ENCODE measurements around the gene CLK2.
"Not testable (repeated sequence)": the region's sequence is repeated elsewhere in the genome, so short reads cannot be mapped to it uniquely, and the experiment has no call there.

The CLK2 gene

DNA sequence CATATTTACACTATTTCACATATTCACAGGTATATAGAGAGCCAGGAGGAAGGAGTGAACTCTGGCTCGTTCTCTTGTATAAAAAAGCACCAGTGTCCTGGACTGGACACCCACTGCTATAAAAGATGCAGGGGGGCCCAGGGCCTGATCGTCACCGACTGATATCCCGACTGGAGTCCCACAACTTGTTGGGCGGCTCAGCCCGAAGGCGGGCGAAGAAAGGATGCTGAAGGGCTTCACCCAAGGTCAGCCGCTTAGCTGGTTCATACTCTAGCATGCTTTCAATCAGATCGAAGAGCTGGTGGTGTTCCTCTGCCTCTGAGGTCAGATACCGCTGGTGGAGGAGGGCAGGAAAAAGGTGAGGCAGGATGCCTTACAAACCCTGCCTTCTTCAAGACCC lies 10.2 kb downstream of the CLK2 start:
- DNase-seq: no peak

DNA sequence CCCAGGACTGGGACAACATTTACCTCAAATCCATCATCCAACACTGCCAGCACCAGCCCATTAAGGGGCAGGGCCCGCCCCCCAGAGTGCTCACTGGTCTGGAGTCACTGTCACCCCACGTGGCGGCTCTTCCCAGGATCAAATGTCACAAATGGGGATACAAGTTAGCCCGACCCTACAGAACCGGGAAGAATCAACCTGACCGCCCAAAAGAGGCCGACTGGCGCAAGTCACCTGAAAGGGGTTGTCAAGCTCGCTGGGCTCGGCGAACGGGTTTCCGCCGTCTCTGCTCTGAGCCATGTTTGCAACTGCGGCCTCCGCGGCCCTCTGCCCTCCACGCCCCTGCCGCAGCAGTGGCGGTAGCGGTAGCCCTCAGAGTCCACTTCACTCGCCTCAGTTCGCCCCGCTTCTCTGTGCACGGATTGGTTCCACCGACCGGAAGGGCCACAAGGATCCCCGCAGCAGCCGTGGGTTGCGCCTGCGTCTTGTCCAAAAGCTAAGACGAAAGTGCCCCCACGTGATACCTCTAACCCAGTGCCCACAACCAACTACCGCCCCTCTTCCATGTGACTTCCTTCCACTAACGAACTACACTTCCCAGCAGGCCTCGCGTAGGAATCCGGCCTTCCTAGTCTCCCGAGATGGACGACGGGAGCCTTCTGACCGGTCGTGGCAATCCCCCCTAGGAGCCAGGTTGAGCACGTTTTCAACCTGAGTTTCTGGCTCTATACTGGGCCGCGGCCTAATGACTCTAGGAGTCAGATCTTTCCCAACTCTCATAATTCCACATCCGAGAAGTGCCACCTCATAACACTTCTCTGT lies 11.2 kb downstream of the CLK2 start, which contains the start of gene SCAMP3:
Gene SCAMP3 (minus strand): TSS at position 509 of the 822 bp plus-strand sequence. CDS start 209 bp downstream, at position 300.
- DNase-seq: peak; percentile 92

DNA sequence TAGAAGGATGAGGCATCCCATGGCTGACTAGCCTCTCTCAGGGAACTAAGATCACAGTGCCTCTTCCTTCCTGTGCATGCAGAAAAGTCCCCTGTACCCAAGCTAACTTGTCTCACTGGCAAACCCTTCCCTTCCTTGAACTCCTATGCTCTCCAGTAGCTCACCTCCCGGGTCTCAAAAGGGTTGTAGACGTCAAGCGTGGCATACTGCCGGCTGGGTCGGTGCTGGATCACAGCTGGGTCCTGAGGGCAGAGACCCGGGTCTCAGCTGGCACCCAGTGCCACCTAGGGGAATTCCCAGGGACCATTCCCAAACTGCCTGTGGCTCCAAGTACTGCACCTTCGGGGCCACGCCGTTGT lies 11.8 kb downstream of the CLK2 start:
- no peak for DNase-seq

DNA sequence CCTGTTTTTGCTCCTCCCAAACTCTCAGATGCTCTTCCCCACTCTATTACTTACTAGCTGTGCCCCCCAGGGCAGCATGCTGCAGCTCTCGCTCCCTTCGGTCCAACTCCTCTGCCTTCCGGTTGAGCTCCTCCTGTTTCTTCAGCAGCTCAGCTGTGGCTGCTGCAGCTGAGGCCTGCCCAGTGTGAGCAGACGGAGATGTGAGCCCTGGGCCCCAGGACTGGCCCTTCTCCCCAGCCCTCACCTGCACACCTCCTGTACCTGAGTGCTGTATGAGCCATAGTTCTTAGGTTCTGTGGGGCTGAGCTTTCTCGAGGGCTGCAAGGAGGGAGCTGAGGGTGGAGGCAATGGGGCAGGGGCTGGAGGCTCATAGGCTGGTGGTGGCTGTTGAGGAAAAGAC lies 13.0 kb downstream of the CLK2 start:
- DNase-seq: no peak

DNA sequence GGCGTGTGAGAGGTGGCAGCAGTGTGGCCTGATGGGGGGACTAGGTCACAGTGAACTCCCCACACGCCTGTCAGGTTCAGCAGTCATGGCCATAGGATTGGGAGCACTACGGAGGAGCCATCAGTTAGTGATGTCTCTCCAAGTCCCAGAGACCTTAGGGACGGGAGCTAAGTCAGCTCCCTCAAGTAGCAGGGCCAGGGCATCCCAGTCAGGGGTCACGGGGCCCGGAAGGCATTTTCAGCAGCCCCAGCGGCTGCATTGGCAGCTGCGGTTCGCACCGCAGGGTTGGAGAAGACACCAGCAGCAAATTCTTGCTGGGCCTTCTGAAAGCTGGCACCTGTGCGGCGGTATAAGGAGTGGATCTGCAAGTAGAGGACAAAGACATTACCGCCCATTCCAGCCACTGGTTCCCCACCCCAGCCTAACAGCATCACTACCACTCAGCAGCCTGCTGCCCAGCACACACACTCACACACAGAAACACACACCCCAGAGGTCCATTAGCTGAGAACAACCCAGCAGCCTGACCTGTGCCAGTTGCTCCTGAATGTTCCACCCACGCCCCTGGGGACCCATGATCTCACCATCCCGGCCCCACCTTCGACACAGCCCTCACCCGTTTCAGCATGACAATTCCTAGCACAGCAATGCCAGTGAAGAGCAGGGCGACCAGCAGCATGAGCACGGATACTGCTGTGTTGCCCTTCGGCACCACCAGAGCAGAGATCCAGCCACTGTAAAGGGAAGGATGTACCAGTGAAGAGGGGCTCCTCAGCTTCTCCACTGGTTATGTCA lies 17.0 kb downstream of the CLK2 start:
- no peak for DNase-seq

DNA sequence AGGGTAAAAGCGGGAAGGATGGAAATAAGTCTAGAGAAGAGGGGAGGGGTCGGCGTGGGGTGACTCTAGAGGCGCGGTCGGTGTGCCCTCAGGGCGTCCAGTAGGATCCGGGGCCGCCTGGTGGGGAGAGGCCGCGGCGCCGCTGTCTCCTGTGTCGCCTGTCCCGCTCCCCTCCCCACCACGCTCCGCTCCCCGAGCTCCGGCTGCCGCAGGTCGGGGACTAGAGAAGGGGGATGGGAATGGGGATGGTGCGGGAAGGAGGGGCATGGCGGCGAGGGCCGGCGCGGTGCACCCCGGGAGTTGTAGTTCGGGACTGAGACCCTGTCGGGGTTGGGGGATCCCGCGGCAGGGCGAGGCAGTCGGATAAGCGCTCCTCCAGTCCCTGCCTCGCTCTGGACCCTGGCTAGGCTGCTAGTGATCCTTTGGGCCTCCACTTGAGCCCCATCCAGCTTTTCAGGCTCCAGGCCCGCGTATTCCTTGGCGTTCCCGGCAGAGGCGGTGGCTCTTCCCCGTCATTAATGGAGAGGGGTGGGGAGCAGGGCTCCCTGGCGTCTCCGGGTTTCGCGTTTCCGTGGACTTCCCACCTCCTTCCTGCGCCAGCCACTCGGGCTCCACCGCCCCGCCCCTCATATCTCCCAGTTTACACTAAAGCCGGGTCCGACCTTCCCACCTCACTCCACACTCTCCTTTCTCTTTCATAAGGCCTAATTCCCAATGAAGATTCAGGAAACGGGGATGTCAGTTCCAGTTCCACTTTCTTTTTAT lies 17.9 kb downstream of the CLK2 start, which contains the start of gene ENTREP3:
Gene ENTREP3 (minus strand): TSS at position 241 of the 765 bp plus-strand sequence. CDS start 606 bp downstream, outside the sequence.
- DNase-seq: peak; percentile 87

DNA sequence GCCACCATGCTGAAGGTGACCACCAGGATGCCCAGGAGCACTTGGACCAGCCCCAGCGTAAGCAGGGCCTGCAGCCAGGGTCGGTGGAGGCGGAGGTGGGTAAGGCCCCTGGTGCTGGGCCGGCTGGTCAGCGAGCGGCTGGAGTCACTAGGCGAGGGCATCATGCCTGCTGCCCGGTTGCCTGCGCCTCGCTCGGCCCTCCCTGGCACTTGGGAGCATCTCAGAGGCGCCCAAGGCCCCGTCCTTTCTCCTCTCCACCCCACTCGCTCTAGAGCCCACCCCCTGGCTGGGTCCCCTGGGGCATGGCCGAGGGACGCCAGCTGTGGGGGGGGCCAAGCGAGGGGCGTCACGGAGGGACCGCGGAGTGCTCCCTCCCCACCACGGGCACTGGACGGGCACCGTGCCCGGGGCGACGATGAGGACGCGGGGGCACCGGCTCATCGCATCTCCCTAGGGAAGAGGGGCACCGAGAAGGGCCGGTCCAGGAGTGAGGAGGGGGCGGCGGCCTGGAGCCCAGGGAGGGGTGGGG lies 18.5 kb downstream of the CLK2 start:
- peak; percentile 38 for DNase-seq

DNA sequence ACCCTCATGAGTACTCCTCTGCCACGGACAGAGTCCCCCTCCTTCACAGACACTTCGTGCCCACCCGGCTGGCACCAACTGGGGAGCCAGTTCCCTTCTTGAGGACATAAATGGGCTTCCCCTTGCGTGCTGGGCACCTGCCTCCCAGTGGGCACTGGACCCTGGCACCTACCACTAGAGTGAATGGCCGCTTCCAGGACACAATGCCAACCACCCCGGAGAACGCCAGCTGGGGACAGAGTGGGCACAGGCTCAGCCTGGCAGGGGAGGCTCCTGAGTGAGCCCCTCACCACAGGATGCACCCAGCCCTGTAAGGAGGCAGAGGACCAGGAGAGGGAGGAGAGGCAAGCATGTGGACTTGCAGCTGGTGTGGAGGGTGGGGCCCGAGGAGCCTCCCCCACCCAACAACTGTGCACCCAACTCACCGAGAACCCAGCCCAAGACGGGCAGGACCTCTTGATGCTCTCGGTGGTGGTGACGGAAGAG lies 19.0 kb downstream of the CLK2 start:
- no peak for DNase-seq

DNA sequence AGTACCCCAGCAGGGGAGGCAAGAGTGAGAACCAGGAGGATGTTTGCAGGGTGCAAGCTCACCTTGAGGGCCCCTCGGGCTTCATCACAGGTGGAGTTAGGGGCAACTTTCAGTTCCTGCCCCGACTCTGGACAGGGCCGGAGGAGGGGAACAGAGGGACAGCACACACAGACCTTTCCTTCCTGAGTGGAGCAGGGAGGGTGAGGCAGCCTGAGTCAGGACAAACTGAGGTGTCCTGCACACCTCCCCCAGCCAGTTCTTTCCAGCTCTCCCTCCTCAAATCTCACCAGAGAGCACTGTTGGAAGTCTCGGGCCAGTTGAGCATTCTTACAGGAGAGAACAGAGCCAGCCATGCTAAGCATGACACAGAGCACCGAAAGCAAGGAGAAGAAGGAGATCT lies 19.5 kb downstream of the CLK2 start:
- no peak for DNase-seq

DNA sequence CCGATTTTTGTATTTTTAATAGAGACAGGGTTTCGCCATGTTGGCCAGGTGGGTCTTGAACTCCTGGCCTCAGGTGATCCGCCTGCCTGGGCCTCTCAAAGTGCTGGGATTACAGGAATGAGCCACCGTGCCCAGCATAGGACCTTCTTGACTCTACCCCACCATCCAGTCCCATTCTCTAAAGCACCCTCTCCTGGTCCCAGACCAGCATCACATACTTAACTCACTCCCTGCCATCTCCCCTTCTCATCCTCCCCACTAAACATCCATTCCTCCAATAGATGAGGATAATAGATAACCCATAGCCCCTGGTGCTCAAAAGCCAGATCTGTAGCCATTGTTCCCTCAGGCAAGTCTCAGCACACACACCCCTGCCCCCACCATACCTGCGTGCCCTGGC lies 20.1 kb downstream of the CLK2 start:
- DNase-seq: no peak

DNA sequence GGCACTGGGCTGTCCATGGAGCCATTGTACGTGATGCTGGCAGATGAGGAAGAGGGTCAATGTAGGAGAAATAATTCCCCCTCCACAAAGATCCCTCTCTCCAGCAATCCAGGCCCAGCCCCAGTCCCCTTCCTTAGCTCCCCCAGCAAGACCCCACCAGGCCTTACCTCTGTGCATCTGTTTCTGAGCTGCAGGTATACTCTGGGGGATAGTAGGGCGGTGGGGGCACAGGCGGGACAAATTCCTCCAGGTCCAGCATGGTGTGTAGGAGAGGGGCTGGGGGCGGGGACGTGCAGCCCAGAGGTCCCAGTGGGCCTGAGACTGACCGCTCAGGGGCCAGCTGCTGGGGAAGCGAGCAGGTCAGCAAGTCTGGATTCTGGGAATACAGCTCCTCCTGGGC lies 21.7 kb downstream of the CLK2 start:
- no peak for DNase-seq

DNA sequence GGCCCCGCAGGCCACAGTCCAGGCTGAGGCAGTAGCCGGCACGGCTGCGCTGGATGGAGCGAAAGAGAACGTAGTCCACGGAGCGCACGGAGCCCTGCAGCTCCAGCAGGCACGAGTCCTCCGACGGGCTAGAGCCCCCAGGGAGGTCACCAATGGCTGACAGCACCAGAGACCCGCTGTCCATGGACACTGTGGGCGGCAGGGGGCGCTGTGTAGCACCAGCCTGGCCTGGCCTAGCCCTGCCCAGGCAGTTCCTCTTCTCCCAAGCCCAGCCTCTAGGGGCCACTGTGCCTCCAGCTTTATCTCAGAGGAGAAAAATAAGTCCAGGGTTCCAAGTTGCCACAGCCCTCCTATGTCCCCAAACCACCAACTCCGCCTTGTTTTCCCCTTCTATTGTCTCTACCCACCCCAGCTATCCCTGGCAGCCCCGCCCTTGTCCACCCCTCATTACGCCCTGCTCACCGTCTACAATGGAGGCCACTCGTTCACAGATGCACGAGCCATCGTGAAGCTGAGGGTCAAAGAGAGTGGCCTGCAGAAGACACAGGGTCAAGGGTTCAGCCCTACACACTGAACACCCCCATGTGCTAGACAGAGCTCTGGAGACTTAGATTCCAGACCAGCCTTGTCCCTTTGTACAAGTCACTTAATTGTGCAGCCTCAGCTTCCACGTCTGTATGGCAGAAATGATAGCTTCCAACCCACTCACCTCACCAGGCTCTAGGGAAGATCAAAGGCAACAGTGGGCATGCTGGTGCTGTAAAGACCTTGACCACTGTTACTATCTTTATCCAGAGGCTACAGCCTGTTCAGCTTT lies 22.5 kb downstream of the CLK2 start:
- DNase-seq: peak; percentile 93

DNA sequence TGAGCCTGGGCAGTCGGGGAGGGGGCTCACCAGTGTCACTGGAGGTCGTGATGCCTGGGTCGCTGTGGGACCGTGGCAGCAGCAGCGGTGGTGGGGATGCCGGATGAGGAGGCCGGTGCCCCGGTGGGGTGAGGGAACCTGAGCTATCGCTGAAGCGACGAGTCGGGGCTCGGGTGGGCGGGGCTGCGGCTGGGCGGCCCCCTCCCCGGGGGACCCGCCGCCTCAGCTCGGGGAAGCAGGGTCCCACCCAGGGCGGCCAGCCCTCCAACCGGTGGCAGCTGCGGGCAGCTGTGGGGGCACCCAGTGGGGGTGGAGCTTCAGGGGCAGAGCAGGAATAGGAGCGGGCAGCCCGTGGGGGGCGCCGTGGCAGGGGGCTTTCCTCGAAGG lies 23.1 kb downstream of the CLK2 start:
- no peak for DNase-seq

DNA sequence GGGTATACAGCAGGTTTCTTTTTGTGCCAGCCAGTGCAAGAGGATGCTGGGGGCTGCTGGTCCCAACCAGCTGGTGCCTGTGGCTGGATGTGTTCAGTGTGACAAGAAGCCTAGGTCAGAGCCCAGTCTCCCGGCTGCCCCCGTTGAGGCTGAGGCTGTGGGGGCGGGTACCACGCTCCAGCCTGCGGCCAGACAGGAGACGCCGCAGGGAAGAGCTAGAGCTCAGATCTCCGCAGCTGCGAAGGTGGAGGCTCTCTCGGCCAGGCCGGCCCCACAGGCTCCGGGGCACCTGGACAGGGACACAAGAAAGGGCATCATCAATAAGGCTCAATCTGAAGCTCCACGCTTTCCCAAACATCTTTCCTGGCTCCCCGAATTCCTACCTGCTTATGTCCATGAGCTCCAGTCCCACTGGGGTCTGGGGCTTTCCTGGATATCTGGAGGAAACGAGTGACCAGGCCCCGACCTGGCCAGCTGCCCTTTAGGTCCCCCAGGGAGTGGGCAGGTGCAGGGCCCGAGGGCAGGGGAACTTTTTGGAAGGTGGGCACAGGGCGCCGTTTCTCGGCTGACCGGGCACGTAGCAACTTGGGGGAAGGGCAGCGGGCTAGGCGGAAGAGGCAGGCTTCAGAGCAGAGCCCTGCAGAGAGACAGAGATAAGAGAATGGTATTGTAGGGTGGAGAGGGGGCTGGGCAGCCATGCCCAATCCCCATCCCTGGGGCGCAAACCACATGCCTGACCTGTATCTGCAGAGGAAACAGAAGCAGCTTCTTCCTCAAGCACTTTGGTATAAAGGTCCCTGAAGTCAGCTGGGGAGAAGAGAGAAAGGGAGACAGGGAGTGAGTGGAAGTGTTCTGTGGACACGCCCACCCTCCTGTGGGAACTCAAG lies 25.4 kb downstream of the CLK2 start:
- no peak for DNase-seq

DNA sequence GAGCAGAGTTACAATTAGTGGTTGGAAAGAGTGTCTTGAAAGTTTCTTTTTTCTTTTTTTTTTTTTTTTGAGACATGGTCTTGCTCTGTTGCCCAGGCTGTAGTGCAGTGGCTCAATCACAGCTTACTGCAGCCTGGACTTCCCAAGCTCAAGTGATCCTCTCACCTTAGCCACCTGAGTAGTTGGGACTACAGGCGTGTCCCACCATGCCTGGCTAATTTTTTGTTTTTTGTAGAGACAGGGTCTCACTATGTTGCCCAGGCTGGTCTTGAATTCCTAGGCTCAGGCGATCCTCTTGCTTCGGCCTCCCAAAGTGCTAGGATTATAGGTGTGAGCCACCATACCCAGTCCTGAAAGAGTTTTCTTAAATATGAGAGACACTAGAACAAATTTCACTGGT lies 26.5 kb downstream of the CLK2 start:
- not testable (repeated sequence) for DNase-seq

DNA sequence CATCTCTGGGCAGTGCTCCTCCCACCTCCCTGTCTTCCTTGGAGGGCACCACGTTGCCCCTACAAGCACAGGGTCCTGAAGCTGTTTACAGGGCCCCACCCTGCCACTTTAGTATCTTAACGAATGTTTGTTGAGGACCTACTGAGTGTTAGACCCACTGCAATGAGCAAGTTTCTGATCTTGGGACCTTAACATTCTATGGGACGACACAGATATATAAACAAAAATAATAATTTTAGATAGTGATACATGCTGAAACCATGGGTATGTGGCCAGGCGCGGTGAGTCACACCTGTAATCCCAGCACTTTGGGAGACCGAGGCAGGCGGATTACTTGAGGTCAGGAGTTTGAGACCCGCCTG lies 28.2 kb downstream of the CLK2 start:
- DNase-seq: no peak

DNA sequence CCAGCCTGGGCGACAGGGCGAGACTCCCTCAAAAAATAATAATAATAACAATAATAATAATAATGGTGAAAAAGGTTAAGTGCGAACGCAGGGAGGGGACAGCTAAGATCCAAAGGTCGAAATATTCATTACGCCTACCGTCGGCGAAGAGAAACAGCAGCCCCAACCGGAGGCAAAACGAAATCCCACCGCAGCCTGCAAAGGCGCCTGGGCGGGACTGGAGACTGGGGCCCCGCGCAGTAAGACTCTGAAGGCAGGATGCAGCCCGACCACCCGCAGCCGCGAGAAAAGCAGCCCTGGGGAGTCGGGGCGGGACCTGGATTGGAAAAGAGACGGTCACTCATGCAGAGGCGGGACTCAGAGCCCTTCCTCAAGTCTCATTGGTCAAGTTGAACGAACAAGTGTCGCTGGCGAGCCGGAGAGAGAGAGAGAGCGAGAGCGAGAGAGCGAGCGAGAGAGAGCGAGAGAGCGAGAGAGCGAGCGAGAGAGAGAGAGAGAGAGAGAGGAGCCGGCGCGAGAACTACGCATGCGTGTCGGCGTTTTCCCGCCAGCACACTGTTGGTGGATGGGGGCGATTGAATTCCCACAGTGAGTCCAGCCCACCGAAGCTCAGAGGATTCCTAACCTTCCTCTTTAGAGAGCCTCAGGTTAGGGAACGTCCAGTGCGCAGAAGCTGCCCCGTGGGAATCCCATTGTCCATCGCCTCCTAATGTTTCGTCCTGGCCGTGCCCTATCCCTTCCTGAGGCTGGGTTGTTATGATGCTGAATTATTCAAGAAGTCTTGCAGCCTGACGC lies 28.7 kb downstream of the CLK2 start:
- DNase-seq: peak; percentile 99

DNA sequence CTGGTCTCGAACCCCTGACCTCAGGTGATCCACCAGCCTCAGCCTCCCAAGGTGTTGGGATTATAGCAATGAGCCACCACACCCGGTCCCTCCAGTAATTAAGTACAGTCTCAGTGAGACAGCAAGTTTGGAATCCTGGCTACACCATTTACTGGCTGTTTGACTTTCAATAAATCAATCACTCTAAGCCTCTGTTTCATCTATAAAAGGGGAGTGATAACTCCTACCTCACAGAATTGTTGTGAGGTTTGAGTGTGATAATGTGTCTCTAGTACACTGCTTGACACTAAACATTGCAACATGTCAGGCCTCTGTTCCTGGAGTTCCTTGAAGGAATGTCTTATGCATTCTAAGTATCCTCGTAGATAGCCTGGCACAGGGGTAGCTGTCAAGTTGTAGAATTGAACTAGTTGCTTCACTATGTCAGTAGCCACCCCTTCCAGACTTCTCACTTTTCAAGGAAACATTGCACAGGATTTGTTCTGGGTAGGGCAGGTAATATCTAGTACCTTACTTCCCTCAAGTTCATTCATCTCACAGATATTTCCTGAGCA lies 30.4 kb downstream of the CLK2 start:
- DNase-seq: no peak

DNA sequence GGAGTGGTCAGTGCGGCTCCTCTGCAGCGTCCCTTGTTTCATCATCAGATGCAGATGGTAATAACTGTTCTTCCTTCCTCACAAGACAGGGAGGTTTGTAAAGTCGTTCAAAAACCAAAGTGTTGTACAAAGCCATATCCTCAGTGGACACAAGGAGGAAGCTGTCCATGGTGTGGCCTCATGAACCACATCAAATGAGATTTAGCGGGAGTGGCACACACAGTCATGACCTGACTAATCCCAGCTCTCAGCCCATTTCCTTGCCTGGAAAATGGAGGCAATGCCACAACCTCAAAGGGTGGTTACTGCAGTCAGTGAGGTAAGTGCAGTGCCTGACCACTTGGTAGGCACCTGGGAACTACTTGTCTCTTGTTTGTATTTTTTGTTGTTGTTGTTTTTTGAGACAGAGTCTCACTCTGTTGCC lies 31.5 kb downstream of the CLK2 start:
- DNase-seq: no peak

All from NCI-H1436 (cell line).